SH-SY5Y (cell line): ENCODE measurements around the gene FSTL4.

Source experiments
- GATA2 ChIP-seq: IDR thresholded peaks from 2 replicates; pipeline ENCODE4 v1.6.1; 2011; ENCODE audit warnings: mild to moderate bottlenecking, low read depth, low read length
- GATA3 ChIP-seq: IDR thresholded peaks from 2 replicates; pipeline ENCODE4 v1.6.1; 2011; ENCODE audit warnings: low read depth, mild to moderate bottlenecking, low read length, moderate library complexity

The FSTL4 gene

GRCh38 chr5:133404724-133405123, 207.6 kb downstream of the FSTL4 start:
- TF ChIP-seq GATA3, result no peak
- TF ChIP-seq GATA2, result no peak

- TF ChIP-seq GATA3 (no peak), GATA2 (no peak)
Measured at GRCh38 chr5:133403741-133404364, 208.5 kb downstream of the FSTL4 start.

GRCh38 chr5:133402775-133403174, 209.6 kb downstream of the FSTL4 start:
- TF ChIP-seq GATA3 (no peak), GATA2 (no peak)

- TF ChIP-seq GATA2 (no peak), GATA3 (no peak)
Measured at GRCh38 chr5:133401731-133402347, 210.5 kb downstream of the FSTL4 start.

GRCh38 chr5:133400831-133401351, 211.4 kb downstream of the FSTL4 start:
- TF ChIP-seq GATA3 (no peak), GATA2 (no peak)

GRCh38 chr5:133400120-133400519, 212.2 kb downstream of the FSTL4 start:
- no peak for TF ChIP-seq GATA3
- no peak for TF ChIP-seq GATA2

- TF ChIP-seq GATA3 (no peak), GATA2 (no peak)
Measured at GRCh38 chr5:133399247-133399891, 213.0 kb downstream of the FSTL4 start.

- no peak for TF ChIP-seq GATA3
- TF ChIP-seq GATA2, result no peak
Measured at GRCh38 chr5:133398646-133399101, 213.7 kb downstream of the FSTL4 start.

GRCh38 chr5:133397990-133398645, 214.2 kb downstream of the FSTL4 start:
- TF ChIP-seq GATA2 (no peak), GATA3 (no peak)

GRCh38 chr5:133397348-133397747, 215.0 kb downstream of the FSTL4 start:
- TF ChIP-seq GATA3 (no peak), GATA2 (no peak)

GRCh38 chr5:133396814-133397213, 215.5 kb downstream of the FSTL4 start:
- TF ChIP-seq GATA3 (no peak), GATA2 (no peak)

GRCh38 chr5:133396187-133396741, 216.1 kb downstream of the FSTL4 start:
- TF ChIP-seq GATA3 (no peak), GATA2 (no peak)

GRCh38 chr5:133393776-133394476, 218.4 kb downstream of the FSTL4 start:
- TF ChIP-seq GATA2, result no peak
- no peak for TF ChIP-seq GATA3

- TF ChIP-seq GATA2 (no peak), GATA3 (no peak)
Measured at GRCh38 chr5:133392448-133392847, 219.9 kb downstream of the FSTL4 start.

GRCh38 chr5:133391354-133392136, 220.8 kb downstream of the FSTL4 start:
- TF ChIP-seq GATA3 (no peak), GATA2 (no peak)
